ENCODE results near the gene DDRGK1.
"Not testable (repeated sequence)": the region's sequence is repeated elsewhere in the genome, so short reads cannot be mapped to it uniquely, and the experiment has no call there.

The DDRGK1 gene

DNA sequence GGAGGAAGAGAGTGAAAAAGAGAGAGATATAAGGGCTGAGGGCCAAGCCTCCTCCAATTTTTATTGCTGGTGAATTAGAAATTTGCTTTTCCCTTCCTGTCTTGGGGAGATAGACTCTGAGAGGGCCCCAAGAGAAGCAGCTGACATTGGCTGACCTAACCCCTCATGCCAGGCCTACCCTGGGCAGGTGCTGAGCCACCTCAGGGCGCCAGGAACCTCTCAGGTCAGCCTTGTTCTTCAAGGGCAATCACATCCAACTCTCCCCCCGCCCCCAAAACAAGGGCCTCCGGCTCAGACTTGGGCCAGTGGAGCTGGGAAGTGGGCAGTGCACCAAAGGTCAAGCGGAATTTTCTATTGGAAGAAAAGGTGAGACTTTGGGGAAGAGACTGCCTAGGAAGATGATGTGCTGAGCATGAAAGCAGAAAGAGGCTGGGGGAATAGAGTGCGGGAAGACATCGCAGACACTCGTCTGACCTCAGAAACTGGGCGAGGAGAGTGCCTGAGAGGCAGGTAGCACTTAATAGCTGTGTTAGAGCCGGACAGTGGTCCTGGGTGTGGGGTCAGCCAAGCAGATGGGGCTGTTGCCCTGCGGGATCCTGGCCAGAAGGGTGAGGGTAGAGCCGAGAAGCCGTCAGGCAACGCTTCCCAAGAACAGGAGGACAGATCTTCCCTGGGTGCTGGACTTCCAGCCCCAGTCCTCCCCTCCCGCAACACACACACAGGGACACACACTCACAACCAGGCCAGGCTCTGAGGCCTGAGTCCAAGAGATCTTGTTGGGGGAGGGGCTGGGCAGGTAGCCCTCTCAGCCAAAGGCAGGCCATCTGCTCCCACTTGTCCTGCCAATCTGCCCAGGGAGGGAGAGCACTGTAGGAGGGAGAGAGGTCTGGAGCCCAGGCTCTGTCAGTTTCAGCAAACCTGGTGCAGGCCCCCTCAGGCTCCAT lies 41.1 kb downstream of the DDRGK1 start:
- no peak for DNase-seq

- DNase-seq = no peak
Measured at GRCh38 chr20:3162080-3162611, 42.3 kb downstream of the DDRGK1 start.

GRCh38 chr20:3161316-3162079 lies 43.0 kb downstream of the DDRGK1 start:
- DNase-seq = no peak

GRCh38 chr20:3160418-3160817 lies 44.1 kb downstream of the DDRGK1 start:
- DNase-seq = no peak

DNA sequence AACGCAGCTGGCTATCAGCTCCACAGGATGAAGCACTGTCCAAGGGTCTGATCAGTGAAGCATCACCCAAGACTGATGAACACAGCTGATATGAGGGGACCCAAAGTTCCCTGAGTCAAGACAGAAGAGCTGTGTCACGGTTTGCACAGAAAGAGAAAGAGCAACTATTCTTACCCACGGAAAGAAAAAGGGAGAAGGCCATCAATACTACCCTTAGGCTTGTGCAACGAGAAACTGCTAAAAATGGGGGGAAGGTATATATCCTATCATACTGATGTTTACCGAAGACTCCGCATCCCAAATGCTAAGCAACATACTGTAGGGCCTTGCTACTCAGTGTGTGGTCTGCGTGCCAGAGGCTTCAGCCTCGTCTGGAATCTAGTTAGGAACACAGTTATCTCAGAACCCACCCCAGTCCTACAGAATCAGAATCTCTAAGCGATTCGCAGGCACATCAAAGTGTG lies 45.5 kb downstream of the DDRGK1 start:
- DNase-seq = no peak

GRCh38 chr20:3157817-3158216 lies 46.7 kb downstream of the DDRGK1 start:
- no peak for DNase-seq

GRCh38 chr20:3156811-3157619 lies 47.5 kb downstream of the DDRGK1 start:
- no peak for DNase-seq

DNA sequence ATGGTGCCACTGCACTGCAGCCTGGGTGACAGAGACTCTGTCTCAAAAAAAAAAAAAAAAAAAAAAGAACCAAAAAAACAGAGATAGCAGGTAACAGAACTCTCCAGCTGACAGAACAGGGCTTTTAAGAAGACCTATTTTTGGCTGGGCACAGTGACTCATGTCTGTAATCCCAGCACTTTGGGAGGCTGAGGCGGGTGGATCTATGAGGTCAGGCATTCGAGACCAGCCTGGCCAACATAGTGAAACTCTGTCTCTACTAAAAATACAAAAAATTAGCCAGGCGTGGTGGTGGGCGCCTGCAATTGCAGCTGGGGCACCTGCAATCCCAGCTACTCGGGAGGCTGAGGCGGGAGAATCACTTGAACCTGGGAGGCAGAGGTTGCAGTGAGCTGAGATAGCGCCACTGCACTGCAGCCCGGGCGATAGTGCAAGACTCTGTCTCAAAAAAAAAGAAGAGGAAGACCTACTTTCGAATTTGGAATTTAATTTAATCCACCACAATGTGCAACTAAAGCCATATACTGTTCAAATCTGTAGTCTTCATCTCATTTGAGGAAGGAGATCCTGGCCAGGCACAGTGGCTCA lies 52.3 kb downstream of the DDRGK1 start:
- DNase-seq = not testable (repeated sequence)

DNA sequence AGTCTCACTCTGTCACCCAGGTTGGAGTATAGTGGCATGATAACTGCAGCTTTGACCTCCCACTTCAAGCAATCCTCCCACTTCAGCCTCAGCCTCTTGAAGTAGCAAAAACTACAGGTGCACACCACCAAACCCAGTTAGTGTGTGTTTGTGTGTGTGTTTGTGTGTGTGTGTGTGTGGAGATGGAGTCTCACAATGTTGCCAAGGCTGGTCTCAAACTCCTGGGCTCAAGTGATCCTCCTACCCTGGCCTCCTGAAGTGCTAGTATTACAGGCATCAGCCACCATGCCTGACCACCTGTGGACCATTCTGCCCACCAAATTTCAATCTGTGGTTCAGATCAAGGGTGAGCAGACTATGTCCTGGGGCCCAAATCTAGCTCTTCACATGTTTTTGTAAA lies 53.6 kb downstream of the DDRGK1 start:
- no peak for DNase-seq

DNA sequence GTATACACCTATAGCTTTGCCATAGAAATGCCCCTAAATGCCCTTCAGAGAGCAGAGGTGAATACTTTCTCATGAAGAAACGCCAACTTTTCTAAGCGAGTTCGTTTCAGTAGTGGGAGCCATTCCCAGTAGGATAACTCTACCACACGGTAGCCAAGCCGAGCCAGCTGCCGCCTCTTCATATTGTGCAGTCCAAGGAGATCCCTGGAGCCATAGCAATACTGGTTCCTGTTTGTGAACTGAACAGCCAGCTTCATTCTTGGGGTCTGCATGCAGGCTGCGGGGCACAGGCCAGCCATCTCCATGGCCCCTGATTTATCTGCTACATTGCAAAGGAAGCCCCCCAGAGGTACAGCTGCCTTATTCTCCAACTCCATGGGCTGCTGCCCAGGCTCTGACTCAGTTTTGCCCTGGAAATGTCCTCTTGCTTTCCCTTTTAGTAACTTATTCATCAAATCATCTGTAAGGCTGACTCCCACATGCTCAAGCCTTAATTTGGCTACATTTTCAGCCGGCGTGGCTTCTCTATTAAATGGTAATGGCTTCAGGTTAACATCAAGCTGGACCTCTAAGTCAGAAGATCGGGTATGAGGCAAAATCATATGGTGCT lies 57.6 kb downstream of the DDRGK1 start:
- no peak for DNase-seq

GRCh38 chr20:3141757-3142156 lies 62.7 kb downstream of the DDRGK1 start:
- DNase-seq = no peak

Data from stimulated activated CD4-positive, alpha-beta T cell treated with anti-CD3 and anti-CD28 coated beads, Interleukin-4, amount 100 ng/mL, for 4 hours (primary cell).